Stomach (tissue), 4 donors: ENCODE data around the gene B4GALT5.

ENCODE experiments used
- CTCF ChIP-seq, 7 experiments: fragments of 450-650 bp in 4 of 7; fragments of 200-600 bp in 3 of 7; sonication (generic) in 3 of 7; IDR thresholded peaks; one replicate each; pipeline ENCODE4 v1.5.1; 2016 to 2019; ENCODE audit warnings: antibody characterized with exemption in 7 of 7, control low read depth in 2 of 7, mild to moderate bottlenecking in 1 of 7
- EP300 ChIP-seq: sonication (generic); formaldehyde crosslinking; IDR thresholded peaks from one replicate; pipeline ENCODE4 v1.6.1; 2017; ENCODE audit warnings: antibody characterized with exemption
- POLR2A ChIP-seq, 4 donors: fragments of 450-650 bp; IDR thresholded peaks; one replicate each; pipeline ENCODE4 v1.6.1; 2016; ENCODE audit warnings: antibody characterized with exemption in 4 of 4, control low read depth in 2 of 4, mild to moderate bottlenecking in 1 of 4, moderate library complexity in 1 of 4

- no peak for TF ChIP-seq CTCF (IDR thresholded peaks at IDR 0.05)
- no peak for TF ChIP-seq POLR2A (IDR thresholded peaks at IDR 0.05)
- no peak for TF ChIP-seq EP300
Observed at GRCh38 chr20:49618289-49618688, 95.4 kb downstream of the B4GALT5 start.
